HG02840 (cell line): ENCODE results near the gene FEV.

ENCODE experiments used
- ATAC-seq: cut with Tn5 transposase; IDR thresholded peaks from one replicate; pipeline ENCODE4 v1.9.1; 2021; ENCODE audit warnings: mild to moderate bottlenecking, moderate library complexity, moderate number of reproducible peaks; ENCODE audit not compliant: unreplicated experiment, low FRiP score

FEV gene

DNA sequence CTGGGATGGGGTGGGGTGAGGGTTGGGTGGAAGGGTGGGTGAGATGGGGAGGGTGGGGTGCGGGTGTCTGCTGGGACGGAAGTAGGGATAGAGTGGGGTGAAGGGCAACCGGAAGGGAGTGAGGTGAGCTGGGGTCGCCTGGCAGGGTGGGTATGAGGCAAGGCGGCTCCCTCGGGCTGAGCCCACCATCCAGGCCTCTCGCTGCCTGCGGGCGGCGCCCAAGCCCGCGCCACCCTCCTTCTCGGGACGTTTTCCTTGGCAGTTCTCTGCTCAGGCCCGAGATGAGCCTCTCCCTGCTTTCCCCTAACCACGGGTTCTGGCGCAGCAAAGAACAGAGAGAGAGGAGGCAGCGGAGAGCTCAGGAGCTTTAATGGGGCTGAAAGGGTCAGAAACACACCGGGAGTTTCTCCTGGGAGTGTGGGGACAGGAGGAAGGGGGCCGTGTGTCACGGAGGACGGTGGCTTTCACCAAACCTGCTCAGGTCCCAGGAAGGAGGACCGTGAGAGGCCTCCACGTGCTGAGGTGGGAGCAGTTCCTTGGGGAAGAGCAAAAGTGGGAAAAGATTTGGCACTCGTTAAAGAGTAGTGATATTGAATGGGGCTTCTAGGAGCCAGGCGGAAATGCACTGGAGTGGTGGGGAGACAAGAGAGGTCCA lies 4.1 kb downstream of the FEV start:
- no peak for ATAC-seq

DNA sequence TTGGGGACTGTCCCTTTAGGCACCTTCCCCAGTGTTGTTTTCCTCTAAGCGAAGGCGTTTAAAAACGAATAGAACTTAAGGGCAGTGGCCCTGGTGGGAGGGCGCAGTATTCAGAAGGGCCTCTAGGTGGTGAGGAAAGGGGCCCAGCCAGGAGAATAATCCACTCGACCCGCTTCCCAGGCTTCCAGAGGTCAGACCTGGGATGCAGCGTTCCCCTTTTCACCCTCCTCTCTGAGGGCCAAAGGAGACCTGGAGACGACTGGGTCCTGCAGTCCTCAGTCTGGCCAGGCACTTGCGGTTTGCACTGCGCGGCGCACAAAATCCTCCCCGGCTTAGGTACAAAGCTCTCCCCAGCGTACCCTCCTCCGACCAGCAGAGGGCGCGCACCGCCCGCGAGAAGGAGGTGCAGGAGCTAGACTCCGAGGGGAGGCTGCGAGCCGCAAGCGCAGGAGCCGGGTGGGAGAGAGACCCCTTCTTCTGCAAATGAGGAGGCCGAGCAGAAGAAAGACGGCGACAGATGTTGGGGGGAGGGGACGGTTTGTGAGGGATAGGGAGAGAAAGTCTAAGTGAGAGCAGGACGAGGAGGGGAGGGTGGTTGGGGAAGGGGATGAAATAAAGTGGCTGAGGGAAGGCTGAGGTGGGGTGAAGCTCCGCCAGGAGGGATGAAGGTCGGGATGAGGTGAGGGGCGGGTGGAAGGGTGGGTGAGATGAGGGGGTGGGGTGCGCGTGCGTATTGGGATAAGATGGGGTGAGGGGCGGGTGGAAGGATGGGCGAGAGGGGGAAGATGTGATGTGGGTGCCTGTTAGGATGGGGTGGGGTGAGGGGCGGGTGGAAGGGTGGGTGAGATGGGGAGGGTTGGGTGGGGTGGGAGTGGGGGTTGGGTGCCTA lies 4.9 kb downstream of the FEV start:
- peak; percentile 56 for ATAC-seq

DNA sequence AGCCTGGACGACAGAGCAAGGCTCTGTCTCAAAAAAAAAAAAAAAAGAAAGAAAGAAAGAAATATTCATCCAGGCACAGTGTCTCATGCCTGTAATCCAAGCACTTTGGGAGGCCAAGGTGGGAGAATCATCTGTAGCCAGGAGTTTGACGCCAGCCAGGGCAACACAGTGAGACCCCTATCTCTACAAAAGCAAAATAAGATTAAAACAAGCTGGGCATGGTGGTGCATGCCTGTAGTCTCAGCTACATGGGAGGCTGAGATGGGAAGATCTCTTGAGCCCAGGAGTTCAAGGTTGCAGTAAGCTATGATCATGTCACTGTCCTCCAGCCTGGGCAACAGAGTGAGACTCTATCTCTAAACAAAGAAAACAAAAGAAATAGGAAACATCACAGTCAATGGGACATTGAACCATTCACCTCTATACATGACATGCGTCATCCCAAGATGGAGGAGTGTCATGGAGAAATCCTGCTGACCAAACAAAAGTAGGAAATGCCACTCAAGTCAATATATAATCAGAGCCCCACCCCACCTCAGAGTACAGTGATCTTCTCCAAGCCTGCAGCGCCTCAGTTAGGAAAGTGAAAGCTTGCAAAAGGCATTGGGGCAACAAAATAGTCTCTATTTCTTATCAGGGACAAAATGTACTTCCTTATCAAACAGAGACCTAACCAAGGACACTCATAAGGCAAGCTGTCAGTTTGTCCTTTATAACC lies 9.8 kb downstream of the FEV start:
- ATAC-seq: no peak

- ATAC-seq: no peak
Measured at GRCh38 chr2:218970894-218971293, 14.1 kb downstream of the FEV start.

- no peak for ATAC-seq
Measured at GRCh38 chr2:218964041-218964771, 20.8 kb downstream of the FEV start.

DNA sequence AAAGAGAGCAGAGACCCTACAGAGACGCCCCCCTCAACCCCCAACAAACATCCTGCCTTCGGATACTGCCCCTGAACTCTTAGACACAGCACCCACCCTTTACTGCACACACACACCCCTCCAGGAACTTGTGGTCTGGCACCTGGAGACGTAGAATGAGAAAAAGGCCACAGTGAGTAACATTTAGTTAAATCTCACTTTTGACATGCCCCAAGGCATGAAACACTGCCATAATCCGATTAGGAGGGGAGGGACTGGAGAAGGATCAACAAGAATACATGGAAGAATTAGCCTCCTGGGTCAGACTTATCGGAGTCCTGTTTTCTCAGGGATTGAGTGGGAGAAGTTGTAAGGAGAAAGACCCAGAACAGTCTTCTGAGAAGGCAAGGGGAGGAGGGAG lies 21.4 kb downstream of the FEV start:
- no peak for ATAC-seq

DNA sequence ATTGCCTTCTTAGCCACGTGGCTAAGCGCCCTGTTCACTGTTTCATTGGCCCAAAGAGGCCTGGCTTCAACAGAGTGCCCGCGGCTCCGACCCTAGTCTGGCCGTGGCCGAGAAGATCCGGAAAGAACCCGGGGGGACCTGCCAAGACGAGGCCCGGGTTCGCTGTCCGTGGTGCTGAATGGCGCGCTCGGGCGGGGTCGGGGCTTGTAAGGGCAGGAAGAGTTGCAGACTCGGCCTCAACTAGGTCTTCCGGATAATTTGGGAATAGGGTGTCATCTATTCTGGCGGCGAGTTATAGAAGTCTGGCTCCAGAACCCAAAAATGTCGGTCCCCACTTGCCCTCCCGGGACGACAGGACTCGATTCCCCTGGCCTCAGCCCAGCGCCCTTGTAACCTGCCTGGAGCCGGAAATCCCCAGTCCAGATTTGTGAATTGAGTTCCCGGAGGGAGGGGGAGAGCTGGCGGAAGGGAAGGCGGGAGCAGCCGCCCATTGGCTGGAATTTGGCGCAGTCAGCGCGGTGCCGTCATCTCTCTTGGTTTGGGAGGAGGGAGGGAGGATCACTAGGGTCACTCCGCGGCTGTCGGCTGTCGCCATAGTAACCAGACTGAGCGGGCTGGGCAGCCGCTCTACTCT lies 22.0 kb downstream of the FEV start:
- ATAC-seq: no peak

GRCh38 chr2:218961651-218962570 lies 23.1 kb downstream of the FEV start:
- ATAC-seq: no peak

DNA sequence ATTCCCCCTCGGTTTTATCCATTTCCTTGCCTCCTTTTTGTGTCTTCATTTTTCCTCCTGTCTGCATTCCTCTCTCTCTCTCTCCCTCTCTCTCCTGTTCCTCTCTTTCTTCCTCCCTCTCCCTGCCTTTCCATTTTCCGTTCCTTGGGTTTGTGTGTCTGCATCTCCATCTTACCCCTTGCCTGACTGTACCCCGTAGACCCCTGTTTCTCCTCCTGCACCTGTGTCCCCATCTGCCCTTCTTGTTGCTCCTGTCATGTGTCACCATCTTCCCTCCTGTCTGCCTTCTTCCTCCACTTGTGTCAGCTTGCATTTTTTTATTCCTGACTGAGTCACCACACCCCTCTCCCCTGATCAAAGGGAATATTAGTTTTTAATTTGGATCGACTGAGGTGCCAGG lies 23.8 kb downstream of the FEV start:
- ATAC-seq: no peak

DNA sequence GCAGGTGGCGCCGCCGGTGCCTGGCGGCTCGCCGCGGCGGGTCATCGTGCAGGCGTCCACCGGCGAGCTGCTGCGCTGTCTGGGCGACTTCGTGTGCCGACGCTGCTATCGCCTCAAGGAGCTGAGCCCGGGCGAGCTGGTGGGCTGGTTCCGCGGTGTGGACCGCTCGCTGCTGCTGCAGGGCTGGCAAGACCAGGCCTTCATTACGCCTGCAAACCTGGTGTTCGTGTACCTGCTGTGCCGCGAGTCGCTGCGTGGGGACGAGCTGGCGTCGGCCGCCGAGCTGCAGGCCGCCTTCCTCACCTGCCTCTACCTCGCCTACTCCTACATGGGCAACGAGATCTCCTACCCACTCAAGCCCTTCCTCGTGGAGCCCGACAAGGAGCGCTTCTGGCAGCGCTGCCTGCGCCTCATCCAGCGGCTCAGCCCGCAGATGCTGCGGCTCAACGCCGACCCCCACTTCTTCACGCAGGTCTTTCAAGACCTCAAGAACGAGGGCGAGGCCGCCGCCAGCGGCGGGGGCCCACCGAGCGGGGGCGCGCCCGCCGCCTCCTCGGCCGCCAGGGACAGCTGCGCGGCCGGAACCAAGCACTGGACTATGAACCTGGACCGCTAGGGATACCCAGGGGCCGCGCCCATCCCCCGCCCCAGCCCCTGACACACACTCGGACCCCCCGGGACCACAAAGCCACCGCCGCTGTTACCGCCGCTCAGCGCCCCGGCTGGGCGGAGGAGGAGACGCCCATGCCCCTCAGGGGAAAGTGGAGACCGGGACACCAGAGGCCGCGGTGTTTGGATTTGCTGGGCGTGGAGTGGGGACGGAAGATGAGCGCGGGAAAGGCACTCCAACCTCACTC lies 24.4 kb downstream of the FEV start:
- no peak for ATAC-seq

DNA sequence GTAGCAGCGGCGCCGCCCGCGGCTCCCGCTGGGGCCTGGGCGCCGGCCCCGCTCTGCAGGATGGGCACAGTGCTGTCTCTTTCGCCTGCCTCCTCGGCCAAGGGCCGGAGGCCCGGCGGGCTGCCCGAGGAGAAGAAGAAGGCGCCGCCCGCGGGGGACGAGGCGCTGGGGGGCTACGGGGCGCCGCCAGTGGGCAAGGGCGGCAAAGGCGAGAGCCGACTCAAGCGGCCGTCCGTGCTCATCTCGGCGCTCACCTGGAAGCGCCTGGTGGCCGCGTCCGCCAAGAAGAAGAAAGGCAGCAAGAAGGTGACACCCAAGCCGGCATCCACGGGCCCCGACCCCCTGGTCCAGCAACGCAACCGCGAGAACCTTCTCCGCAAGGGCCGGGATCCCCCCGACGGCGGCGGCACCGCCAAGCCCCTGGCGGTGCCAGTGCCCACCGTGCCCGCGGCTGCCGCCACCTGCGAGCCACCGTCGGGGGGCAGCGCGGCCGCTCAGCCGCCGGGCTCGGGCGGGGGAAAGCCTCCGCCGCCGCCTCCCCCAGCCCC lies 25.1 kb downstream of the FEV start:
- no peak for ATAC-seq

DNA sequence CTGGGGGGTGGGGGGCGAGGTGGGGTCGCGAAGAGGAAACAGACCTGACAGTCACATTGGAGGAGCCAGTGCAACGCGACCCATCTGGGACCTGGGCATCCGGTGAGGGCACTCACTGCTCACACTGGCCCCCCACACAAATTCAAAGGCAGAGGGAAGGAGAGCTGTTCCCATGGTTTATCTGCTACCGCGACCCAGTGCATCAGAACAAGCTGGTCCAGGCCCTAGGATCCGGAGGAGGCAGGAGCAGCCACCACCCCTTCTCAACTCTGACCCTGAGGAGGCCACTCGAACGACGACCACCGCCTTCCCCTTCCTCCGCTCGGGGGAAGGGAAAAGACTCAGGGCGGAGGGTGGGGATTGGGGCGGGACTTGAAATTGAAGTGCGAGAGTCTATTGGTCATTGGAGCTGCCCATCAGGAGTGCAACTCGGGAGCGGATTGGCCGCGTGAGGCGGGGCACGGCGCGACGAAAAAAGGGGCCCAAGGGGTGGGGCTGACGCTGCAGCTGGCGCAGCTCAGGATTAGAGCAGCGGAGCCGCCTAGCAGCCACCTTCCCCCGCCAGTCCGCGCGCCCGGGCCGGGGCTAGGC lies 25.7 kb downstream of the FEV start, which contains the start of gene CDK5R2:
Gene CDK5R2, plus strand, starts transcription at position 526 of the 591 bp plus-strand sequence. CDS start 155 bp downstream, outside the sequence.
- peak; percentile 72 for ATAC-seq

DNA sequence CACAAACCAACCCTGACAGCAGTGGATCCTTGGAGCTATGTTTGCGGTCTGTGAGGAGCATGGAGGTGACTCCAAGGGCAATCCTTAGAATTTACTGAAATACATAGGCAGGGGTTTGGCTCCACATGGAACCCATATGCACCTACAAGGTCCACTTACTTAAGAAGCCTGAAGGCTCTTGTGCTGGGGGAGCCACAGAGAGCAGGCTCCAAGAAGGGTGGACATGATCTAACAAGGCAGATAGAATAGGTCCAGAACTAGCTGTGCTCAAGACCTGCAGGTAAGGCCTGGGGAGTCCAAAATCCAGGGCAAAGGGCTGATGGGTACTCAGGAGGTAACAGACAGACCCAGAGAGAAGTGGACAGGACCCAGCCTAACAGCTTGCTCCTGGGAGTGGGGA lies 26.7 kb downstream of the FEV start:
- ATAC-seq: no peak

GRCh38 chr2:218957671-218958070 lies 27.3 kb downstream of the FEV start:
- no peak for ATAC-seq

- no peak for ATAC-seq
Measured at GRCh38 chr2:218956039-218956438, 28.9 kb downstream of the FEV start.

DNA sequence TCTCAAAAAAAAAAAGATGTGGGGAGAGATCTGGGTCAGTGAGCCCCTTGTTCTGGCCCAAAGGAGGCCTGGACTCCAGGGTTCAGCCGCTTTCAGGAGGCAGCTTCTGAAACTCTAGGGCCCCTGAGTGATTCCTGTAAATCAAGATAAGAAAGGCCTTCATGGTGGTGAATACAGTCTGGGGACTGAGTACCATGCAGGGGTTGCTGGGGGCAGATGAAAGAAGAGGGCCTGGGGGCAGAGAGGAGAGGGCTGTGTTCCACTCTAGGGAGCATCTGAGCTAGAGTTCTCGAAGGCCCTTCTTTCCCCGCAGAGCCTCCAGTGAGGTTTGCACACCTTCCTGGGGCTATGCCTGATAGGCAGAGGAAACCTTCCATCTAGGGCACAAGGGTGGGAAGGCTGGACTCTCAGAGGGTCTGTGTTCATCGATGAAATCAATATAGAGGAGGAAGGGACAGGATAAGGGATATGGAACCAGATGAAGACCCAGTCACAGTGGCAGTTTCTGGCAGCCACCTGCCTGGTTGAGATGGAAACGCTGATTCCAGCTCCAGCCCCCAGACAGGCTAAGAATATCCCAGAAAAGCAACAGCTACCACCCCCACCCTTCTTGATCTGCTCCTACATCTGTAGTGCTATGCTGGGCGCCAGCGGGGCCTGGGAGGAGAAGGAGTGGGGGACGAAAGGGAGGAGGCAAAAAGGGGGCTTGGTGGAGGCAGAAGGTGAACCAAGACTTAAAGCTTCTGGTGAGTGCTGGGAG lies 30.3 kb downstream of the FEV start:
- no peak for ATAC-seq
